ENCODE results near the gene ACTL7A. TPM values are rescaled to one million over a fixed set of nuclear protein-coding genes. Genes with fewer than 3 reads are reported as not detected.
"Not testable (repeated sequence)": the region's sequence is repeated elsewhere in the genome, so short reads cannot be mapped to it uniquely, and the experiment has no call there.

ACTL7A gene
- total and polyA plus RNA-seq, 2 experiments from 2014 or later: not detected

GRCh38 chr9:108848296-108848695 lies 13.8 kb upstream of the ACTL7A start:
- not testable (repeated sequence) for H3F3A ChIP-seq (replicated peaks; ENCODE audit: low read depth); H3K4me1 Mint-ChIP-seq; H3K4me1 ChIP-seq (ENCODE audit: insufficient read depth); DNase-seq (ENCODE audit: low spot score); H3K4me3 ChIP-seq; H3K79me2 ChIP-seq (replicated peaks; ENCODE audit: insufficient read depth); ATAC-seq; H3K4me3 Mint-ChIP-seq; H2AFZ ChIP-seq; H3K27ac ChIP-seq (ENCODE audit: low read depth); H3K36me3 ChIP-seq (ENCODE audit: insufficient read depth); H3K9me3 Mint-ChIP-seq; H3K27me3 ChIP-seq (ENCODE audit: insufficient read depth); H3K9me2 ChIP-seq (ENCODE audit: insufficient read depth); H3K36me3 Mint-ChIP-seq (ENCODE audit: low read depth); H3K27ac Mint-ChIP-seq; H3K27me3 Mint-ChIP-seq (ENCODE audit: insufficient read depth, low read depth, poor library complexity); H4K20me1 ChIP-seq (replicated peaks; ENCODE audit: insufficient read depth); H3K4me2 ChIP-seq

DNA sequence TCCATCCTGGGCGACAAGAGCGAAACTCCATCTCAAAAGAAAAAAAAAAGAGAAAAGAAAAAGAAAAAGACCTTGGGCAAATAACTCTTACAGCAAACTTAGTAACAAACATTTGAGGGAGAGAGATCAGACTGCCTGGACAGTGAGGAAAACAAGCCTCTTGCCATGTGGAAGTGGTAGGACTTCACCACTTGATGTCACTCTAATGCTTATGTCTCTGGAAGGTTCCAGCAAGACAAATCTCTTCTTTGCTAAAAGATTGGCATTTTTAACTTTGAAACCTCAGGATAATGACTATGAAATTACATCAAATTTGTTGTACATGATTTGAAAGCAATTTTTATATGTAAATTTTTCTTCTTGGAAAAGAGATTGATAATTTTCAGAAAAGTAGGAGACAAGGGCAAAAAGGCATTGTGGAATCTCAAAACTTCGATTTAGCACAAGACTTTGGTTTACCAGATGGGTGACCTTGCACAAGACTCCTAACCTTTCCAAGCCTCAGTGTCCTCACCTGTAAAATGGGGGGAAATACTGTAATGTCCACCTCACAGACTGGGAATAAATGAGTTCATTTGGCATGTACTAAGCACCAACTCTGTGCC lies 11.7 kb upstream of the ACTL7A start:
- Histone ChIP-seq H3K27ac (ENCODE audit: low read depth) (no peak overlapping the region), H3F3A (replicated peaks; ENCODE audit: low read depth) (no peaks in the 10 kb centered on the region), H2AFZ (no peak overlapping the region), H3K9me2 (ENCODE audit: insufficient read depth) (no peaks in the 10 kb centered on the region), H4K20me1 (replicated peaks; ENCODE audit: insufficient read depth) (no peaks in the 10 kb centered on the region), H3K27me3 (ENCODE audit: insufficient read depth) (no peaks in the 10 kb centered on the region), H3K4me3 (no peak overlapping the region), H3K4me2 (no peak overlapping the region), H3K4me1 (ENCODE audit: insufficient read depth) (no peaks in the 10 kb centered on the region), H3K79me2 (replicated peaks; ENCODE audit: insufficient read depth) (no peaks in the 10 kb centered on the region), H3K36me3 (ENCODE audit: insufficient read depth) (no peaks in the 10 kb centered on the region)
- ATAC-seq (no peak), DNase-seq (ENCODE audit: low spot score) (peak; percentile 10)
- Mint-ChIP-seq H3K4me1 (no peaks in the 10 kb centered on the region), H3K27me3 (ENCODE audit: insufficient read depth, low read depth, poor library complexity) (peaks cover 4% of the 10 kb centered on the region), H3K9me3 (no peaks in the 10 kb centered on the region), H3K4me3 (no peak overlapping the region), H3K36me3 (ENCODE audit: low read depth) (no peaks in the 10 kb centered on the region), H3K27ac (no peak overlapping the region)
- no peak for TF ChIP-seq EZH2phosphoT487 (IDR thresholded peaks at IDR 0.05; ENCODE audit: unreplicated experiment)
- TF ChIP-seq, protein P1, sequence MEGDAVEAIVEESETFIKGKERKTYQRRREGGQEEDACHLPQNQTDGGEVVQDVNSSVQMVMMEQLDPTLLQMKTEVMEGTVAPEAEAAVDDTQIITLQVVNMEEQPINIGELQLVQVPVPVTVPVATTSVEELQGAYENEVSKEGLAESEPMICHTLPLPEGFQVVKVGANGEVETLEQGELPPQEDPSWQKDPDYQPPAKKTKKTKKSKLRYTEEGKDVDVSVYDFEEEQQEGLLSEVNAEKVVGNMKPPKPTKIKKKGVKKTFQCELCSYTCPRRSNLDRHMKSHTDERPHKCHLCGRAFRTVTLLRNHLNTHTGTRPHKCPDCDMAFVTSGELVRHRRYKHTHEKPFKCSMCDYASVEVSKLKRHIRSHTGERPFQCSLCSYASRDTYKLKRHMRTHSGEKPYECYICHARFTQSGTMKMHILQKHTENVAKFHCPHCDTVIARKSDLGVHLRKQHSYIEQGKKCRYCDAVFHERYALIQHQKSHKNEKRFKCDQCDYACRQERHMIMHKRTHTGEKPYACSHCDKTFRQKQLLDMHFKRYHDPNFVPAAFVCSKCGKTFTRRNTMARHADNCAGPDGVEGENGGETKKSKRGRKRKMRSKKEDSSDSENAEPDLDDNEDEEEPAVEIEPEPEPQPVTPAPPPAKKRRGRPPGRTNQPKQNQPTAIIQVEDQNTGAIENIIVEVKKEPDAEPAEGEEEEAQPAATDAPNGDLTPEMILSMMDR (conservative IDR thresholded peaks at IDR 0.05; ENCODE audit: low read depth in 2 of 2): peak; percentile 39 to 64
- TF ChIP-seq EZH2 (IDR thresholded peaks at IDR 0.05; ENCODE audit: low read depth, unreplicated experiment): no peak
- TF ChIP-seq ZNF462 (CRISPR knock-in tag; IDR thresholded peaks at IDR 0.05): no peak
